MCF 10A (cell line): ENCODE results near the gene SRRM3. TPM values are rescaled to one million over a fixed set of nuclear protein-coding genes. Genes with fewer than 3 reads are reported as not detected.
A peak's percentile ranks its signal among the peaks of the same experiment; 100 is the strongest.
"Not testable (repeated sequence)": the region's sequence is repeated elsewhere in the genome, so short reads cannot be mapped to it uniquely, and the experiment has no call there.

ENCODE experiments used
- Bru-seq: library from RNA; stranded (reverse); fragments of 400-500 nt; gene quantifications from one replicate; lab custom pipeline; 2021; lab: Mats Ljungman, UMichigan
- BruChase-seq, 2 experiments: library from RNA; stranded (reverse); fragments of 400-500 nt; gene quantifications; one replicate each; lab custom pipeline; 2021; lab: Mats Ljungman, UMichigan
- BruUV-seq: library from RNA; stranded (reverse); fragments of 400-500 nt; replicated peaks from 2 replicates; lab custom pipeline; 2021; lab: Mats Ljungman, UMichigan
- CTCF ChIA-PET: fragments of 300-600 bp; sonication (Branson Sonifier 250); formaldehyde crosslinking; extraction: SDS; loops from one replicate; lab custom pipeline; 2021; ENCODE audit warnings: antibody characterized with exemption, inconsistent platforms; lab: Yijun Ruan, JAX
- POLR2A ChIA-PET: fragments of 300-600, 350-650 bp; sonication (Branson Sonifier 250); formaldehyde crosslinking; extraction: SDS; loops from one replicate; lab custom pipeline; 2020; ENCODE audit warnings: antibody characterized with exemption, inconsistent platforms; lab: Yijun Ruan, JAX
- DNase-seq: peaks from one replicate; pipeline ENCODE4 v3.0.0-alpha.2; 2018; ENCODE audit not compliant: unreplicated experiment
- H3K27ac Mint-ChIP-seq: one replicate; pipeline ENCODE4 v1.8.0; 2022; ENCODE audit warnings: mild to moderate bottlenecking, low read depth, mixed read lengths; ENCODE audit not compliant: unreplicated experiment
- H3K27me3 Mint-ChIP-seq: one replicate; pipeline ENCODE4 v1.8.0; 2022; ENCODE audit warnings: mixed read lengths; ENCODE audit not compliant: insufficient read depth, unreplicated experiment
- H3K36me3 Mint-ChIP-seq: one replicate; pipeline ENCODE4 v1.8.0; 2022; ENCODE audit warnings: mild to moderate bottlenecking, moderate library complexity, mixed read lengths; ENCODE audit not compliant: insufficient read depth, unreplicated experiment
- H3K4me1 Mint-ChIP-seq: one replicate; pipeline ENCODE4 v1.8.0; 2022; ENCODE audit warnings: mixed read lengths; ENCODE audit not compliant: insufficient read depth, unreplicated experiment
- H3K4me3 Mint-ChIP-seq: one replicate; pipeline ENCODE4 v1.8.0; 2022; ENCODE audit warnings: mild to moderate bottlenecking, moderate library complexity, mixed read lengths; ENCODE audit not compliant: unreplicated experiment
- H3K9me3 Mint-ChIP-seq: one replicate; pipeline ENCODE4 v1.8.0; 2022; ENCODE audit warnings: mixed read lengths; ENCODE audit not compliant: unreplicated experiment
- CTCF ChIP-seq: fragments of 200-600 bp; IDR thresholded peaks from one replicate; pipeline ENCODE4 v1.8.0; 2022; ENCODE audit warnings: antibody characterized with exemption, mild to moderate bottlenecking; ENCODE audit not compliant: unreplicated experiment
- intact Hi-C: fragments of 100-400 bp; cut with micrococcal nuclease; formaldehyde crosslinking; loops from 2 replicates; pipeline ENCODE4 v1.14.1; 2022
- long read RNA-seq: library from polyadenylated mRNA; stranded (forward); transcript quantifications from one replicate; pipeline ENCODE4 v2.0.0, GENCODE V29; 2022
- total RNA-seq: library from RNA; stranded (reverse); gene quantifications from 2 replicates; pipeline ENCODE4 v1.2.3, GENCODE V29; 2022

SRRM3 gene
- 0.70 and 0.71 TPM in 2 replicates for total RNA-seq
- Bru-seq, nascent RNA = percentile 5 among the genes with signal in this experiment
- percentile 7 among the genes with signal in this experiment for BruChase-seq, experiment 1, labeled RNA remaining after a 6-hour chase
- BruChase-seq, experiment 2, labeled RNA remaining after a 2-hour chase = percentile 6 among the genes with signal in this experiment
- long read RNA-seq, partial matches to known transcripts = 0 of 1 reads
- long read RNA-seq, other reads (novel, unspliced or antisense) = 1 of 1 reads

GRCh38 chr7:76201732-76202665 is at the start of gene SRRM3:
Gene SRRM3, plus strand, starts transcription at chr7:76201896. Its CDS starts 33,171 bp downstream, at chr7:76235067.
- intact Hi-C loops = no loop called here
- peak; percentile 75 for TF ChIP-seq CTCF
- CTCF ChIA-PET = interaction anchor here (0.6 to 1.7 kb wide), 10 partner anchors 9 to 222 kb away, joined by 3 to 8 read pairs (median 4); no protein-coding TSS in a partner anchor
- H3K27me3 Mint-ChIP-seq = peaks cover 31% of the 10 kb centered on the region
- no peak within 1 kb of the TSS for H3K27ac Mint-ChIP-seq
- POLR2A ChIA-PET = no interaction called here
- BruUV-seq = no TSS peak
- DNase-seq = peak; percentile 60
- H3K4me1 Mint-ChIP-seq = no peaks in the 10 kb centered on the region
- H3K36me3 Mint-ChIP-seq = no peaks in the 10 kb centered on the region
- H3K9me3 Mint-ChIP-seq = no peaks in the 10 kb centered on the region
- H3K4me3 Mint-ChIP-seq = no peak within 1 kb of the TSS

DNA sequence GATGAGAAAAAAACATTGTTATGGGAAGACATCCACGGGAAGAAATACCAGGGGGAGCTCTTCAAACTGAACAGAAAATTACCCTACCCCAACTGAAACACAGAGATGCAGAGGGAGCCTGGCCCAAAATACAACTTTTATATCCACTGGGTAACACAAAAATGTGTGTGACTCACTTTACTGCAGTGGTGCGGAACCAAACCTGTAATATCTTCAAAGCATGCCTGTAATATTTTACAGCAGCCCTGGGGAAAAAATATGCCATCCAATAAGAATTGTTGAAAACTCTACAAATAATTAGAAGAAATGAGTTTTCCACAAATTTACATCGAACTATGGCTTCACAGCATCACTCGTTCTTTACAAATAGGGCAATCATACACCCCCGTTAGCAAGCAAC is 49.8 kb upstream of the SRRM3 start:
- Mint-ChIP-seq H3K4me3 (no peak overlapping the region), H3K9me3 (no peaks in the 10 kb centered on the region), H3K27ac (no peak overlapping the region), H3K4me1 (peaks cover 6% of the 10 kb centered on the region), H3K36me3 (no peaks in the 10 kb centered on the region), H3K27me3 (no peaks in the 10 kb centered on the region)
- ChIA-PET CTCF (no interaction called here), POLR2A (no interaction called here)
- DNase-seq = no peak
- intact Hi-C loops = no loop called here
- TF ChIP-seq CTCF = no peak
- BruUV-seq = no TSS peak

DNA sequence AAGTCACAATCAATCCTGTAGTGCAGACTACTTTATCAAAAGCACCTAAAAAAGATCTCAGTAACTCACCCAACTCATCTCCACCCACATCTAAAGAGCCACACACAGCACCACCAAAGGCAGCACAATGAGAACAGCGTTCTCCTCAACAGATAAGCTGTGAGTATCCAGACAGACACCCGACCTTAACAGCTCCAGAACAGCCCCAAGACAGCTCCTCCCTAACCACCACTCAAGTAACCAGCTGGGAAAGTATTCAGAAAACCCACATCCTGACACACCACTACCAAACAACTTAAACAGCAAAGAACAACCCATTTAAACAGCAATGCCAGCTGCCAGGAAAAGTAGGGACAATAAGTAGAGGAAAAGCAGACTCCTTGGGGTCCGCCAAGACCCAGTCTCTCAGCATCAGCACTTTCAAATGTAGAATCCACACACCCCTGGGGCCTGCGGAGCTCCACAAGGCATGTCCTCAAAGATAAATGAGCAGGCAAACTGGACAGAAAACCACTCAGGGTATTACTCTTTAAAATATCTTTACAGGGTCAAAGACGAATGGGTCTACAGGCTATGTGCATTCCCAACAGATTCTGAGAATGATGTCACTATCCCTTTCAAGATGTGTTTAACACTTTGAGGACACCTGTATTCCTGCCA is 48.0 kb upstream of the SRRM3 start:
- intact Hi-C loops, H3K4me3 Mint-ChIP-seq, H3K27me3 Mint-ChIP-seq, H3K4me1 Mint-ChIP-seq, DNase-seq, BruUV-seq, H3K27ac Mint-ChIP-seq, H3K36me3 Mint-ChIP-seq, H3K9me3 Mint-ChIP-seq: not testable (repeated sequence)
- ChIA-PET CTCF (interaction anchor here (1.4 kb wide), 1 partner anchor 85 kb away, joined by 3 read pairs; no protein-coding TSS in a partner anchor), POLR2A (interaction anchor here (0.6 kb wide), 2 partner anchors 56 to 143 kb away, joined by 3 read pairs; no protein-coding TSS in a partner anchor)

DNA sequence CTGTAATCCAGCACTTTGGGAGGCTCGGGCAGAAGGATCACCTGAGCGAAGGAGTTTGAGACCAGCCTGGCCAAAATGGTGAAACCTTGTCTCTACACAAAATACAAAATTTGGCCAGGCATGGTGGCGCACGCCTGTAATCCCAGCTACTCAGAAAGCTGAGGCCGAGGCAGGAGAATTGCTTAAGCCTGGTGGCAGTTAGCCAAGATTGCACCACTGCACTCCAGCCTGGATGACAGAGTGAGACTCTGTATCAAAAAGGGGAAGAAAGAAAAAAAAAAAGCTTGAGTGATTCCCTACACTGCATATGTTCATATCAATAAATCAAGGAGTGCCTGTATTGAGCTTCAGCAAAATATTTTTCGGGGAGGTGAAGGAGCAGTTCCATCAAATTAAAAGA is 45.8 kb upstream of the SRRM3 start:
- Mint-ChIP-seq H3K9me3 (no peaks in the 10 kb centered on the region), H3K27me3 (no peaks in the 10 kb centered on the region), H3K4me1 (peaks cover 10% of the 10 kb centered on the region), H3K36me3 (no peaks in the 10 kb centered on the region), H3K4me3 (no peak overlapping the region), H3K27ac (no peak overlapping the region)
- POLR2A ChIA-PET = interaction anchor here (0.6 to 1.2 kb wide), 4 partner anchors 11 to 161 kb away, joined by 3 to 8 read pairs (median 3); no protein-coding TSS in a partner anchor
- BruUV-seq = no TSS peak
- intact Hi-C loops = no loop called here
- TF ChIP-seq CTCF = no peak
- CTCF ChIA-PET = interaction anchor here (0.6 to 1.5 kb wide), 4 partner anchors 18 to 158 kb away, joined by 3 to 10 read pairs (median 4); no protein-coding TSS in a partner anchor
- DNase-seq = peak; percentile 85

- H3K9me3 Mint-ChIP-seq, intact Hi-C loops, H3K27ac Mint-ChIP-seq, H3K4me3 Mint-ChIP-seq, BruUV-seq, H3K27me3 Mint-ChIP-seq, H3K4me1 Mint-ChIP-seq, H3K36me3 Mint-ChIP-seq, DNase-seq, POLR2A ChIA-PET: not testable (repeated sequence)
- CTCF ChIA-PET = interaction anchor here (1.2 kb wide), 1 partner anchor 19 kb away, joined by 3 read pairs; no protein-coding TSS in a partner anchor
Observed at GRCh38 chr7:76156992-76157685, 44.6 kb upstream of the SRRM3 start.

GRCh38 chr7:76158416-76158815 is 43.3 kb upstream of the SRRM3 start:
- CTCF ChIA-PET = interaction anchor here (0.6 kb wide), 1 partner anchor 242 kb away, joined by 3 read pairs; no protein-coding TSS in a partner anchor
- POLR2A ChIA-PET, H3K9me3 Mint-ChIP-seq, DNase-seq, H3K36me3 Mint-ChIP-seq, H3K27me3 Mint-ChIP-seq, H3K27ac Mint-ChIP-seq, H3K4me1 Mint-ChIP-seq, intact Hi-C loops, H3K4me3 Mint-ChIP-seq, BruUV-seq: not testable (repeated sequence)
